H1 (cell line): ENCODE results near the gene FBXO11.

Experiments used
- CTBP2 ChIP-seq: IDR thresholded peaks from 2 replicates; pipeline ENCODE4 v1.7.0; 2011; ENCODE audit warnings: borderline replicate concordance, mild to moderate bottlenecking, moderate library complexity, mixed read lengths, low read length; ENCODE audit not compliant: insufficient read depth, insufficient read length
- CTCF ChIP-seq, 3 experiments: IDR thresholded peaks; 1 replicate in 2 of 3; 2 replicates in 1 of 3; pipeline versions ENCODE4 v1.5.1 to v1.6.1; 2011; ENCODE audit warnings: low read length in 3 of 3, mild to moderate bottlenecking in 3 of 3, inconsistent platforms in 2 of 3, low read depth in 1 of 3, moderate library complexity in 1 of 3; ENCODE audit not compliant: insufficient read depth in 1 of 3; ENCODE audit errors: control extremely low read depth in 1 of 3
- FOSL1 ChIP-seq: IDR thresholded peaks from 2 replicates; pipeline ENCODE4 v1.6.1; 2011; ENCODE audit warnings: mild to moderate bottlenecking, low read depth, low read length, moderate library complexity; ENCODE audit not compliant: insufficient read depth
- NRF1 ChIP-seq: IDR thresholded peaks from 2 replicates; pipeline ENCODE4 v1.6.1; 2011; ENCODE audit warnings: mild to moderate bottlenecking, low read depth, low read length, improper control_type of control experiment
- POLR2A ChIP-seq, 2 experiments: IDR thresholded peaks; 1 replicate in 1 of 2; 2 replicates in 1 of 2; pipeline ENCODE4 v1.6.1; 2011; ENCODE audit warnings: low read depth in 2 of 2, low read length in 2 of 2, mild to moderate bottlenecking in 2 of 2; ENCODE audit errors: control extremely low read depth in 1 of 2
- POLR2AphosphoS5 ChIP-seq: IDR thresholded peaks from 2 replicates; pipeline ENCODE4 v1.6.1; 2011; ENCODE audit warnings: low read depth, low read length
- POU5F1 ChIP-seq: IDR thresholded peaks from 2 replicates; pipeline ENCODE4 v1.6.1; 2011; ENCODE audit warnings: low read depth, mild to moderate bottlenecking, low read length, moderate library complexity

DNA sequence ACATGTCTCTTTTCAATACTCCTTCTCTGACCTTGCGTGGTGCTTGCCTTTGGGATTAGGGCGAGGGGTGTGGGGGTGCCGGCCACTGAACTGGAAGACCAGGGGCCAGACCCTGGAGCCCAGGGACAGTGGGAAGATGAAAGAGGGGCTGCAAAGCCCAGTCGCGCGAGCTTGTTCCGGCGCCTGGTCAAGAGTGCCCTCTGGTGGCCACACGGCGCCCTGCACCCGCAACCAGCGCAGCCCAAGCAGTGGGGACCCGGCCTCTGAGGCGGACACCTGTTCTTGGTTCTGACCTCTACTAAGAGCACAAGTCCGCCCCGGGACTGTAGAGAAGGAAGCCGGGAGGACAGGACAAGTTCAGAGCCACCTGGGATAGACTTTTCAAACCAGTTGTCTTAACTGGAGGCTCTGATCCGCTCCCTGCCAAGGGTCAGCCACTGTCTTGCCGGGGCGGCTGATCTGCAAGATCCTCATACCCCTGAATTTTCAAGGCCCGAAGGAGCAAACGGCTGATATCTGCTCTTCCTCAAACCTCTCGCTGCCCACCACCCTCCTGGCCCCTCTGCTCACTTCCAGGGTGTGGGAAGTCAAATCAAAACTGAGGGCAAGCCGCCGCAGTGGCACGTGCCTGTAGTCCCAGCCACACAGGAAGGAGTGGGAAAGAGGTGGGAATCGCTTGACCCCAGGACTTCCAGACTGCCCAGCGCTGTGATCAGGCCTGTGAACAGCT is 138.3 kb downstream of the FBXO11 start:
- peak; percentile 93 to 98 (median 95) for TF ChIP-seq CTCF (IDR thresholded peaks at IDR 0.05; ENCODE audit: control extremely low read depth in 1 of 3, insufficient read depth in 1 of 3, low read depth in 1 of 3, low read length in 3 of 3)
- TF ChIP-seq POLR2AphosphoS5, result no peak
- no peak for TF ChIP-seq NRF1
- no peak for TF ChIP-seq POU5F1
- TF ChIP-seq POLR2A (IDR thresholded peaks at IDR 0.05; ENCODE audit: control extremely low read depth in 1 of 2, low read depth in 2 of 2, low read length in 2 of 2), result no peak
- no peak for TF ChIP-seq FOSL1
- no peak for TF ChIP-seq CTBP2
